ENCODE measurements around the gene TAS1R1. TPM values are rescaled to one million over a fixed set of nuclear protein-coding genes. Genes with fewer than 3 reads are reported as not detected.

Gene TAS1R1
- total RNA-seq, 1 donor from 2014 or later = not detected

GRCh38 chr1:6602669-6603237, 47.6 kb downstream of the TAS1R1 start, which contains the start of gene KLHL21:
TSS of gene KLHL21 (minus strand) at chr1:6602869. CDS start at chr1:6602817, 52 bp downstream.
- intact Hi-C loops (cut with micrococcal nuclease) = loop anchor here (1.0 to 10.0 kb wide), 9 partner anchors 11 to 1362 kb away; partner anchors contain the start of genes CAMTA1, ICMT, NPHP4 and PARK7

GRCh38 chr1:6603238-6603914, 48.3 kb downstream of the TAS1R1 start:
- intact Hi-C loops (cut with micrococcal nuclease) = loop anchor here (1.0 to 10.0 kb wide), 7 partner anchors 10 to 1361 kb away; partner anchors contain the start of genes ICMT, NPHP4, PARK7 and PHF13

GRCh38 chr1:6603915-6604558, 48.9 kb downstream of the TAS1R1 start:
- intact Hi-C loops (cut with micrococcal nuclease) = loop anchor here (1.0 to 10.0 kb wide), 7 partner anchors 9 to 1361 kb away; partner anchors contain the start of genes ICMT, NPHP4, PARK7 and PHF13

GRCh38 chr1:6612641-6613360, 57.7 kb downstream of the TAS1R1 start:
- intact Hi-C loops (cut with micrococcal nuclease) = loop anchor here (1.0 to 5.0 kb wide), 8 partner anchors 10 to 1160 kb away; partner anchors contain the start of genes NOL9, RPL22, VAMP3 and ZBTB48

GRCh38 chr1:6613361-6614018, 58.4 kb downstream of the TAS1R1 start, which contains the start of gene PHF13:
TSS of gene PHF13 (plus strand) at chr1:6613731. CDS start at chr1:6614067, 336 bp downstream.
- intact Hi-C loops (cut with micrococcal nuclease) = loop anchor here (1.0 to 5.0 kb wide), 8 partner anchors 10 to 1159 kb away; partner anchors contain the start of genes NOL9, RPL22, VAMP3 and ZBTB48

- intact Hi-C loops (cut with micrococcal nuclease) = loop anchor here (5.0 kb wide), 1 partner anchor 1158 kb away; the partner anchor contains the start of gene VAMP3
Observed at GRCh38 chr1:6614019-6614928, 59.2 kb downstream of the TAS1R1 start.

- intact Hi-C loops (cut with micrococcal nuclease) = loop anchor here (5.0 kb wide), 1 partner anchor 1157 kb away; the partner anchor contains the start of gene VAMP3
Observed at GRCh38 chr1:6614929-6615785, 60.0 kb downstream of the TAS1R1 start.

GRCh38 chr1:6619045-6619444, 63.9 kb downstream of the TAS1R1 start:
- intact Hi-C loops (cut with micrococcal nuclease) = no loop called here

GRCh38 chr1:6621429-6622391, 66.6 kb downstream of the TAS1R1 start:
- intact Hi-C loops (cut with micrococcal nuclease) = no loop called here

GRCh38 chr1:6622396-6623152, 67.5 kb downstream of the TAS1R1 start:
- intact Hi-C loops (cut with micrococcal nuclease) = no loop called here

- intact Hi-C loops (cut with micrococcal nuclease) = no loop called here
Observed at GRCh38 chr1:6623269-6623965, 68.3 kb downstream of the TAS1R1 start.

GRCh38 chr1:6624710-6625583, 69.8 kb downstream of the TAS1R1 start, which contains the start of gene THAP3:
TSS of gene THAP3 (plus strand) at chr1:6624868. CDS start at chr1:6625219, 351 bp downstream.
- intact Hi-C loops (cut with micrococcal nuclease) = loop anchor here (1.0 to 5.0 kb wide), 5 partner anchors 12 to 77 kb away; partner anchors contain the start of genes DNAJC11, NOL9, PHF13 and ZBTB48

GRCh38 chr1:6625584-6626149, 70.6 kb downstream of the TAS1R1 start:
- intact Hi-C loops (cut with micrococcal nuclease) = loop anchor here (1.0 to 5.0 kb wide), 5 partner anchors 12 to 77 kb away; partner anchors contain the start of genes DNAJC11, NOL9, PHF13 and ZBTB48

- intact Hi-C loops (cut with micrococcal nuclease) = loop anchor here (5.0 kb wide), 1 partner anchor 75 kb away; the partner anchor contains the start of gene DNAJC11
Observed at GRCh38 chr1:6627031-6627430, 71.9 kb downstream of the TAS1R1 start.

Data from T-helper 1 cell treated with Interleukin-12 subunit alpha and Interleukin-12 subunit beta and Interleukin-4 antibody, amounts not matched to agents 30 ng/mL and 1 ng/mL, for 36 hours (primary cell).